Thymus (tissue), 11 donors: ENCODE results near the gene EHD3. TPM values are rescaled to one million over a fixed set of nuclear protein-coding genes. Genes with fewer than 3 reads are reported as not detected.

Source experiments
- DNase-seq, 9 donors: peaks; one replicate each; pipeline ENCODE4 v3.0.0-alpha.2; 2013; ENCODE audit warnings: low spot score in 9 of 9, low read depth in 6 of 9, missing footprints in 1 of 9
- H3K27ac ChIP-seq, 2 donors: one replicate each; pipeline ENCODE4 v1.5.1; 2013; ENCODE audit warnings: control low read depth in 1 of 2, low read depth in 1 of 2, low read length in 1 of 2, mild to moderate bottlenecking in 1 of 2, moderate library complexity in 1 of 2
- H3K27me3 ChIP-seq, 2 donors: one replicate each; pipeline ENCODE4 v1.5.1; 2013; ENCODE audit warnings: low read length in 1 of 2; ENCODE audit not compliant: control insufficient read depth in 2 of 2, insufficient read depth in 1 of 2
- H3K36me3 ChIP-seq, 2 donors: one replicate each; pipeline ENCODE4 v1.5.1; 2013; ENCODE audit warnings: low read length in 1 of 2, mild to moderate bottlenecking in 1 of 2, moderate library complexity in 1 of 2; ENCODE audit not compliant: control insufficient read depth in 2 of 2, insufficient read depth in 2 of 2
- H3K4me1 ChIP-seq, 2 donors: one replicate each; pipeline ENCODE4 v1.5.1; 2013; ENCODE audit warnings: low read length in 2 of 2; ENCODE audit not compliant: control insufficient read depth in 2 of 2, insufficient read depth in 2 of 2
- H3K4me3 ChIP-seq, 2 donors: one replicate each; pipeline ENCODE4 v1.5.1; 2013; ENCODE audit warnings: low read length in 2 of 2, control low read depth in 1 of 2, mild to moderate bottlenecking in 1 of 2
- H3K9me3 ChIP-seq, 2 donors: one replicate each; pipeline ENCODE4 v1.5.1; 2013; ENCODE audit warnings: low read length in 1 of 2, mild to moderate bottlenecking in 1 of 2; ENCODE audit not compliant: control insufficient read depth in 2 of 2, insufficient read depth in 1 of 2
- WGBS: extraction: QIAGEN DNeasy Blood & Tissue Kit; methylation state at CpG from one replicate; pipeline ENCODE4 v1.1.7; 2013; 5-methylcytosine and 5-hydroxymethylcytosine counted together
- polyA plus RNA-seq: library from polyadenylated mRNA; stranded (reverse); fragments of 200-250 nt; gene quantifications from one replicate; pipeline ENCODE4 v1.2.3, GENCODE V29; 2013
- total RNA-seq: library from RNA; stranded (reverse); fragments of 120-200 nt; gene quantifications from one replicate; pipeline ENCODE4 v1.2.4, GENCODE V29; 2013
- donor health status: healthy.

Gene EHD3
- total and polyA plus RNA-seq, 2 donors: 2.7 to 4.2 TPM

GRCh38 chr2:31228717-31229116 is 5.2 kb upstream of the EHD3 start:
- no peaks in the 10 kb centered on the region for H3K27me3 ChIP-seq
- H3K4me1 ChIP-seq: peaks cover 5% of the 10 kb centered on the region in 2 donors
- WGBS: 97% methylated on average over 3 of the region's 3 CpGs
- H3K36me3 ChIP-seq: no peaks in the 10 kb centered on the region
- H3K27ac ChIP-seq: no peak overlapping the region
- H3K4me3 ChIP-seq: no peak overlapping the region
- H3K9me3 ChIP-seq: no peaks in the 10 kb centered on the region
- no peak for DNase-seq

- whole genome bisulfite sequencing: 94% methylated on average over 3 of the region's 3 CpGs
- Histone ChIP-seq H3K36me3 (no peaks in the 10 kb centered on the region), H3K4me1 (peaks cover 5 to 12% of the 10 kb centered on the region in 2 donors), H3K4me3 (no peak overlapping the region), H3K27ac (no peak overlapping the region), H3K9me3 (no peaks in the 10 kb centered on the region), H3K27me3 (peaks cover 0 to 10% of the 10 kb centered on the region in 2 donors)
- no peak for DNase-seq
Measured at GRCh38 chr2:31230751-31231150, 3.2 kb upstream of the EHD3 start.

GRCh38 chr2:31231571-31232302 is 2.2 kb upstream of the EHD3 start:
- 90% methylated on average over 15 of the region's 15 CpGs for WGBS
- Histone ChIP-seq H3K4me1 (peaks cover 5 to 12% of the 10 kb centered on the region in 2 donors), H3K27ac (no peak overlapping the region)

GRCh38 chr2:31232586-31232985 is 1.4 kb upstream of the EHD3 start:
- Histone ChIP-seq H3K36me3 (no peaks in the 10 kb centered on the region), H3K9me3 (no peaks in the 10 kb centered on the region), H3K27ac (no peak overlapping the region), H3K4me1 (peaks cover 5 to 12% of the 10 kb centered on the region in 2 donors), H3K4me3 (no peak overlapping the region), H3K27me3 (peaks cover 0 to 10% of the 10 kb centered on the region in 2 donors)
- DNase-seq: no peak
- WGBS: 97% methylated on average over 4 of the region's 4 CpGs

More at GRCh38 chr2:31231571-31232302, 2.2 kb upstream of the EHD3 start:
- no peak for DNase-seq
- Histone ChIP-seq H3K27me3 (peaks cover 0 to 10% of the 10 kb centered on the region in 2 donors), H3K4me3 (no peak overlapping the region), H3K9me3 (no peaks in the 10 kb centered on the region), H3K36me3 (no peaks in the 10 kb centered on the region)

- Histone ChIP-seq H3K4me1 (peaks cover 5 to 12% of the 10 kb centered on the region in 2 donors), H3K36me3 (no peaks in the 10 kb centered on the region), H3K27ac (no peak overlapping the region), H3K27me3 (peaks cover 0 to 10% of the 10 kb centered on the region in 2 donors), H3K4me3 (no peak overlapping the region), H3K9me3 (no peaks in the 10 kb centered on the region)
- DNase-seq: no peak
- 97% methylated on average over 1 of the region's 1 CpG for WGBS
Measured at GRCh38 chr2:31233231-31233630, 721 bp upstream of the EHD3 start.

- H3K4me3 ChIP-seq: peak overlapping the region; percentile 60 to 64
- H3K36me3 ChIP-seq: no peaks in the 10 kb centered on the region
- DNase-seq: no peak
- H3K9me3 ChIP-seq: no peaks in the 10 kb centered on the region
- 84% methylated on average over 17 of the region's 17 CpGs for WGBS
- no peak overlapping the region for H3K27ac ChIP-seq
- peaks cover 0 to 10% of the 10 kb centered on the region in 2 donors for H3K27me3 ChIP-seq
- H3K4me1 ChIP-seq: peaks cover 5 to 17% of the 10 kb centered on the region in 2 donors
Measured at GRCh38 chr2:31234683-31235503, 941 bp downstream of the EHD3 start.

GRCh38 chr2:31235504-31235902 is 1.6 kb downstream of the EHD3 start:
- WGBS: 96% methylated on average over 4 of the region's 4 CpGs
- no peak for DNase-seq
- H3K27ac ChIP-seq: no peak overlapping the region
- H3K36me3 ChIP-seq: no peaks in the 10 kb centered on the region
- H3K4me1 ChIP-seq: peaks cover 5 to 22% of the 10 kb centered on the region in 2 donors
- no peak overlapping the region for H3K4me3 ChIP-seq
- no peaks in the 10 kb centered on the region for H3K9me3 ChIP-seq
- H3K27me3 ChIP-seq: peaks cover 0 to 10% of the 10 kb centered on the region in 2 donors

GRCh38 chr2:31236433-31237205 is 2.7 kb downstream of the EHD3 start:
- H3K27ac ChIP-seq: no peak overlapping the region
- H3K27me3 ChIP-seq: peaks cover 0 to 10% of the 10 kb centered on the region in 2 donors
- no peak for DNase-seq
- peaks cover 5 to 23% of the 10 kb centered on the region in 2 donors for H3K4me1 ChIP-seq
- H3K9me3 ChIP-seq: no peaks in the 10 kb centered on the region
- WGBS: 84% methylated on average over 7 of the region's 7 CpGs
- no peak overlapping the region for H3K4me3 ChIP-seq
- H3K36me3 ChIP-seq: no peaks in the 10 kb centered on the region
